Skeletal muscle tissue (tissue), 4 donors: ENCODE results near the gene GOSR2. TPM values are rescaled to one million over a fixed set of nuclear protein-coding genes. Genes with fewer than 3 reads are reported as not detected.

Experiments used
- H3K27ac ChIP-seq: one replicate; pipeline ENCODE4 v1.7.0; 2013; ENCODE audit warnings: mild to moderate bottlenecking, low read depth, low read length, inconsistent platforms
- H3K27me3 ChIP-seq, 3 donors: one replicate each; pipeline ENCODE4 v1.7.0; 2013; ENCODE audit warnings: low read length in 3 of 3; ENCODE audit not compliant: control insufficient read depth in 3 of 3, insufficient read depth in 3 of 3
- H3K36me3 ChIP-seq, 3 donors: one replicate each; pipeline ENCODE4 v1.7.0; 2013; ENCODE audit warnings: low read length in 3 of 3; ENCODE audit not compliant: control insufficient read depth in 3 of 3, insufficient read depth in 3 of 3
- H3K4me1 ChIP-seq, 3 donors: one replicate each; pipeline ENCODE4 v1.7.0; 2013; ENCODE audit warnings: low read length in 3 of 3, mild to moderate bottlenecking in 3 of 3; ENCODE audit not compliant: control insufficient read depth in 3 of 3, insufficient read depth in 3 of 3
- H3K4me3 ChIP-seq, 3 donors: one replicate each; pipeline ENCODE4 v1.7.0; 2013; ENCODE audit warnings: low read length in 3 of 3
- H3K9ac ChIP-seq, 3 donors: one replicate each; pipeline ENCODE4 v1.7.0; 2013; ENCODE audit warnings: low read length in 3 of 3, mild to moderate bottlenecking in 3 of 3, moderate library complexity in 2 of 3, low read depth in 1 of 3
- H3K9me3 ChIP-seq, 3 donors: one replicate each; pipeline ENCODE4 v1.7.0; 2013; ENCODE audit warnings: low read length in 3 of 3; ENCODE audit not compliant: control insufficient read depth in 3 of 3
- total RNA-seq: library from RNA; depleted of rRNA; stranded (reverse); fragments of >200 nt; gene quantifications from one replicate; pipeline ENCODE4 v1.2.3, GENCODE V29; 2014
- donor health status: Osteomylitis.

Gene GOSR2
- total RNA-seq, 1 donor from 2014 or later, result 41.2 TPM

GRCh38 chr17:46890638-46891037 lies 32.3 kb upstream of the GOSR2 start:
- H3K9me3 ChIP-seq, result no peaks in the 10 kb centered on the region
- H3K4me3 ChIP-seq, result no peak overlapping the region
- no peak overlapping the region for H3K9ac ChIP-seq
- no peaks in the 10 kb centered on the region for H3K36me3 ChIP-seq
- peaks cover 35 to 47% (median 42%) of the 10 kb centered on the region in 3 donors for H3K27me3 ChIP-seq
- H3K4me1 ChIP-seq, result no peaks in the 10 kb centered on the region
- H3K27ac ChIP-seq, result no peak overlapping the region

GRCh38 chr17:46892192-46892703 lies 30.7 kb upstream of the GOSR2 start:
- no peaks in the 10 kb centered on the region for H3K9me3 ChIP-seq
- no peaks in the 10 kb centered on the region for H3K36me3 ChIP-seq
- no peaks in the 10 kb centered on the region for H3K4me1 ChIP-seq
- H3K4me3 ChIP-seq, result no peak overlapping the region
- H3K27me3 ChIP-seq, result peaks cover 30 to 43% (median 41%) of the 10 kb centered on the region in 3 donors
- no peak overlapping the region for H3K9ac ChIP-seq
- no peak overlapping the region for H3K27ac ChIP-seq

GRCh38 chr17:46894024-46894423 lies 28.9 kb upstream of the GOSR2 start:
- no peaks in the 10 kb centered on the region for H3K9me3 ChIP-seq
- H3K4me3 ChIP-seq, result no peak overlapping the region
- no peaks in the 10 kb centered on the region for H3K4me1 ChIP-seq
- H3K36me3 ChIP-seq, result no peaks in the 10 kb centered on the region
- H3K27me3 ChIP-seq, result peaks cover 30 to 43% (median 39%) of the 10 kb centered on the region in 3 donors
- H3K27ac ChIP-seq, result no peak overlapping the region
- no peak overlapping the region for H3K9ac ChIP-seq

- H3K27ac ChIP-seq, result no peak overlapping the region
- no peaks in the 10 kb centered on the region for H3K9me3 ChIP-seq
- H3K4me1 ChIP-seq, result no peaks in the 10 kb centered on the region
- no peaks in the 10 kb centered on the region for H3K36me3 ChIP-seq
- no peak overlapping the region for H3K9ac ChIP-seq
- H3K4me3 ChIP-seq, result no peak overlapping the region
- H3K27me3 ChIP-seq, result peaks cover 26 to 40% (median 33%) of the 10 kb centered on the region in 3 donors
These were observed 28.3 kb upstream of the GOSR2 start for GRCh38 chr17:46894476-46895151.

GRCh38 chr17:46895171-46895570 lies 27.8 kb upstream of the GOSR2 start:
- Histone ChIP-seq H3K27ac (no peak overlapping the region), H3K9ac (no peak overlapping the region), H3K4me3 (no peak overlapping the region), H3K27me3 (peaks cover 21 to 35% (median 29%) of the 10 kb centered on the region in 3 donors), H3K4me1 (no peaks in the 10 kb centered on the region), H3K36me3 (no peaks in the 10 kb centered on the region), H3K9me3 (no peaks in the 10 kb centered on the region)

GRCh38 chr17:46896991-46897390 lies 26.0 kb upstream of the GOSR2 start:
- no peak overlapping the region for H3K4me3 ChIP-seq
- no peaks in the 10 kb centered on the region for H3K36me3 ChIP-seq
- H3K4me1 ChIP-seq, result no peaks in the 10 kb centered on the region
- H3K27ac ChIP-seq, result no peak overlapping the region
- H3K9me3 ChIP-seq, result no peaks in the 10 kb centered on the region
- H3K9ac ChIP-seq, result no peak overlapping the region
- H3K27me3 ChIP-seq, result peaks cover 17 to 21% (median 17%) of the 10 kb centered on the region in 3 donors

GRCh38 chr17:46898364-46898763 lies 24.6 kb upstream of the GOSR2 start:
- Histone ChIP-seq H3K27ac (no peak overlapping the region), H3K9ac (no peak overlapping the region), H3K9me3 (no peaks in the 10 kb centered on the region), H3K27me3 (peaks cover 12 to 17% (median 14%) of the 10 kb centered on the region in 3 donors), H3K4me3 (no peak overlapping the region), H3K36me3 (no peaks in the 10 kb centered on the region), H3K4me1 (no peaks in the 10 kb centered on the region)

- no peaks in the 10 kb centered on the region for H3K9me3 ChIP-seq
These were observed 24.1 kb upstream of the GOSR2 start for GRCh38 chr17:46898860-46899259.

GRCh38 chr17:46901291-46901690 lies 21.7 kb upstream of the GOSR2 start:
- Histone ChIP-seq H3K9me3 (no peaks in the 10 kb centered on the region), H3K27me3 (peaks cover 0 to 5% (median 3%) of the 10 kb centered on the region in 3 donors), H3K4me1 (no peaks in the 10 kb centered on the region), H3K27ac (no peak overlapping the region), H3K9ac (no peak overlapping the region), H3K36me3 (no peaks in the 10 kb centered on the region), H3K4me3 (no peak overlapping the region)

More at GRCh38 chr17:46898860-46899259, 24.1 kb upstream of the GOSR2 start:
- Histone ChIP-seq H3K27ac (no peak overlapping the region), H3K9ac (no peak overlapping the region), H3K27me3 (peaks cover 7 to 17% (median 12%) of the 10 kb centered on the region in 3 donors), H3K36me3 (no peaks in the 10 kb centered on the region), H3K4me3 (no peak overlapping the region), H3K4me1 (no peaks in the 10 kb centered on the region)

GRCh38 chr17:46903762-46904672 lies 18.9 kb upstream of the GOSR2 start:
- no peaks in the 10 kb centered on the region for H3K4me1 ChIP-seq

More at GRCh38 chr17:46903762-46904672, 18.9 kb upstream of the GOSR2 start:
- Histone ChIP-seq H3K36me3 (no peaks in the 10 kb centered on the region), H3K27me3 (peaks cover 0 to 5% (median 0%) of the 10 kb centered on the region in 3 donors), H3K9ac (no peak overlapping the region), H3K27ac (no peak overlapping the region), H3K4me3 (no peak overlapping the region), H3K9me3 (no peaks in the 10 kb centered on the region)
